NCI-H1694 treated with DMSO at 0.1 percent for 48 hours (cell line): ENCODE results near the gene ARMC9.
"Not testable (repeated sequence)": the region's sequence is repeated elsewhere in the genome, so short reads cannot be mapped to it uniquely, and the experiment has no call there.

Source experiments
- DNase-seq: peaks from one replicate; lab custom pipeline; 2025; lab: John Stamatoyannopoulos, UW

The ARMC9 gene

DNA sequence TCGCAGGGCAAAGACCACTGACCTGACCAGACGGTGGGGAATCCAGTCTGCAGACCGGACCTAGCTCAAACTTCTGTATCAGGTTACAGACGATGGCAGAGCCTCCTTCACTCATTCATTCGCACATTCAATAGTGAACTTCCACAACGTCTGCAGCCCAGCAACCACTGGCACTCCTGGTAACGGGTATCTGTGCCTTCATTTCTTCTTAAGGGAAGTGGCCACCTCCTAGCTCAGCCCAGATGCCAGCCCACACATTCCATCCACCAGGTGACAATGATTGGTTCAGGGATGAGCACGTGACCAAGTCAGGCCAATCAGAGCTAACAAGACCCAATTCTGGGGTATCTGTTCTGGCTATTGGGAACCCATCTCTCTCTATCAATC is 15.9 kb upstream of the ARMC9 start:
- no peak for DNase-seq

DNA sequence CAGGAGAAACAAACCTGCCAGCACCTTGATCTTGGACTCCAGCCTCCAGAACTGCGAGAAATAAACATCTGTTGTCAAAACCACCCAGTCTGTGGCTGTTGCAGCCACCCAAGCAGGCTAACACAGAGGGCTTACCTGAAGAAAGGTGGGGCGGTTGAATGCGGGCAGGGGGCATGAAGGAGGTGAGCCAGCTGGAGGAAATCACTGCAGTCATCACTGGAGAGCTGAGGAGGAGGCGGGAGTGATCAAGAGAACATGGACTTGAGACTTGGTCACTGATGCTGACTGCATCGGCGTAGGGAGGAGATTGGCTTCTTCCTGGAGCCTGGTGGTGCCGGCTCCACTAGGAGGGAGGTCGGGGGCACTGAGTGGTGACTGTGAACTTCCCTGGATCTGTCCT is 14.6 kb upstream of the ARMC9 start:
- no peak for DNase-seq

DNA sequence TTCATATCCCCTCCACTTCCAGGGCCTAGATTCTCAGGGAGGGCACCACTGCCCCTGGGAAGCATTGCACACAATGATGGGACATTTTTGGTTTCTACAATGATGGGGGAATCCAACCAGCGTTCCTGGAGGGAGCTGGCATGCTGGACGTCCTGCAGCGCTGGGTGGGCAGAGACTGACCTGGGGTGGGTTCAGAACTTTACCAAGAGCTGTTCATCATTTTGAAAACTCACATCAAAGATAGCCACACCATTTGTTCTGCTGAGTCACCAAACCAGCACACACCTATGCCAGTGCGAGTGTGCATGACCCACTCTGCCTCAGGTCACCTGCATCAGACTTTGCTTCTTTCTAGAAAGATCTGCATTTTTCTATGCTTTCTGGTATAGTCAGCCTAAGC is 14.1 kb upstream of the ARMC9 start:
- DNase-seq = no peak

DNA sequence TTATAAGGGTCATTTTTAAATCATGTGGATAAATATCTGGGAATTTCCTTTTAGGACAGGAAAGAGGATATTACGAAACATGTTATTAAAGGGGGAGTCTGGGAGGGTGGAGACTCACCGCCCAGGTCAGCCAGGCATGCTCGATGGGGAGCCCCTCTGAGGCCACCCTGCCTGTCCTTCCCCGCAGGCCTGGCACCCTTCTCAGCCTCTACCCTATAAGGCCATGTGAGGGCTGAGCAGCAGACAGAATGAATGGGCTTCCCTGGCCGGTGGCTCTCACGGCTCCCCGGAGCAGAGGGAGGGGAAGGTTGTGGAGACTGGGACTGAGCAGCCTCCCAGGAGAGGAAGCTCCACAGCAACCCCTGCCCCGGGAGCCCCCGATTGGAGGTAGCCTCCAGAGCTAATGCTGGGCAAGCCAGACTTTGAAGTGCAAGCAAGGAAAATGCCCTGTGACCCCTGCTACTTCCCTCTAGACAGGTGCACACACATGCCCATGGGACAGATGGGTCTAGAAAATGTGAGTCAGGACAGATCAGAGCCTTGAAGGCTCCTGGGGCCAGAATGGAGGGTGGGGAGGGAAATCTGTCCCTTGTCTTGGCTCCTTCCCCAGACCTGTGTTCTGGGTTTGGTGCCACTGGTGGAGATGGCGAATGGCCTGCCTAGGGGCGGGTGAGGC is 13.2 kb upstream of the ARMC9 start:
- no peak for DNase-seq

DNA sequence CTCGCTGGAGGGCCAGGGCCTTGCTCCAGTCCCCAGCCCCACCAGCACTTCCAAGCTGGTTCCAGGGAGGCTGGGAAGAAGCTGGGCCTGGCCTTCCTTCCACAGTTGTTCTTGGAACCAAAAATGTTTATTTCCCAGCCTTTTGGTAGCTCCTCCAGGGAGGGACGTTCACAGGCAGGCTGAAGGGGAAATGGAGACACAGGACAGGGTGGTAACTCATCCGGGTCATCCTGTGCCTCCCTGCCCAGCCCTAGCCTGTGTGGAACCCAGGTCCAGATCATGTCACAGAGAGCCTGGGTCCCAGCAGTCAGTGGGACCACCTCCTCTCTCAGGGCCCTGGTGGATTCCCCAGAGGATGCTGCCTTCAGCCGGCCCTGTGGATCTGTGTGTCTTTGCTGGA is 12.5 kb upstream of the ARMC9 start:
- DNase-seq = no peak

DNA sequence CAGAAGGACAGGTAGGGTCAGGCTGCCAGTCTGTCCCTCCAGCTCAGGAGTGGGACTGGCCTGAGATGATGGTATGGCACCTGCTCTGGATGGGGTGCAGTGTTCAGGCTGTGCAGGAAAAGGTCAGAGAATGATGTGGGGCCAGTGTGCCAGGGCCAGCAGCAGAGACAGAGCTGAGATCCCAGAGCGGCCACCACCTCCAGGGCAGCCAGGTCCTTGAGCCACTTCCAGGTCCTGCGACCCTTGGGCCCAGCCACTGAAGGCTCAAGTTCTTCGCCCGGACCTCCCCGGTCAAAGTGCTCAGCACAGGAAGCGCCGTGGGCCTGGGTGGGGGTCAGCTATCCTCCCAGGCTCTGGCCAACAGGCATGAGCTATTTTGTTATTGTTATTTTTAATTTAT is 12.1 kb upstream of the ARMC9 start:
- DNase-seq = no peak

DNA sequence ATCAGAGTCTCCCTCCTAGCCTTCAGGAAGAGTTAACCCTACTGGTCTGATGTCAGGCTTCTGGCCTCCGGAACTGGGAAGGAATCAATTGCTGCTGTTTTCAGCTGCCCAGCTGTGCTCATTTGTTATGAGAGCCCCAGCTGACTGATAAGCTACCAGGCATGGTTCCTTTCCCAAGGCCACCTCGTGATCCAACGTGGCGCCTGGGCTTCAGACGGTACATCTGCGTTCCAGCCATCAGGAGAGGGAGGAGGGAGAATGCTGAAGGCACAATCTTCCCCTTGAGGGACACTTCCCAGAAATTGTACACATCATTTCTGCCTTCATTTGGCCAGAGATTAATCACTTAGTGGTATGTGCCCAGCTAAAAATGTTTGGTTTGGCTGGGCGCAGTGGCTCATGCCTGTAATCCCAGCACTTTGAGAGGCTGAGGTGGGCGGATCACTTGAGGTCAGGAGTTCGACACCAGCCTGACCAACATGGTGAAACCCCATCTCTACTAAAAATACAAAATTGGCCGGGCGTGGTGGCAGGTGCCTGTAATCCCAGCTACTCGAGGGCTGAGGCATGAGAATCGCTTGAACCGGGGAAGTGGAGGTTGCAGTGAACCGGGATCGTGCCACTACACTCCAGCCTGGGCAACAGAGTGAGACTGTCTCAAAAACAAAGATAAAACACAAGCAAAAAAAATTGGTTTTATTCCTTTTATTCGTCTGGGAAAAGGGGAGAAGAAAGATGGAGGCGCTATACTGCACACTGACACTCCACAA is 10.5 kb upstream of the ARMC9 start:
- no peak for DNase-seq

DNA sequence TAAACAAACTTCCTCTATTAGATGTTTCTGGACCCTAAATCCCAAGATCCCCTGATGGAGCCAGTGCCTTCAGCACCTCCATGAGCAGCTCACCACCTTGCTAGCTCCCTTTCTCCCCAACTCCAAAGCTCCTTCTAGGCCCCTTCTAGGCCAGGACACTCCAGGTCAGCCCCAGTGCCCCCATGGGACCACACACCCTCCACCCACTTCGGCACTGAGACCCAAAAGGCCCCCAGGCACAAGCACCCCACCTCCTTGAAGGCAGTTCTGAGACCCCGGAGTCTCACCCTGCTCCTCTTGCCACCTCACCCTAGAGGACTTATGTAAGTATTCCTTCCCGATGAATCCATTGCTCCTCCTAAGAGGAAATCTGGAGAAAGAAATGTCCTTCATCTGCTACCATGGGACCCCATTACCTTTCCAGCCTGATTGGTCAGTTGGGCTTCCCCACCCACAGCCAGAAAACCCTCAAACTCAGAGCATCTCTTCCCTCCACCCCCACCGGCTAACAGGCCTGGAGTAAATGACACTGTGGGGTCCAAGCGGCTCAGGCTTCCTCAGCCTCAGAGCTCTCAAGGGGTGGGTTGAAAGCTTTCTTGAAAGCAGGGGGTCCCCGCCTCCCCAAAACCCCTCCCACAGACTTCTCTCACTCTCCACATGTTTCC is 9.8 kb upstream of the ARMC9 start:
- DNase-seq = no peak

DNA sequence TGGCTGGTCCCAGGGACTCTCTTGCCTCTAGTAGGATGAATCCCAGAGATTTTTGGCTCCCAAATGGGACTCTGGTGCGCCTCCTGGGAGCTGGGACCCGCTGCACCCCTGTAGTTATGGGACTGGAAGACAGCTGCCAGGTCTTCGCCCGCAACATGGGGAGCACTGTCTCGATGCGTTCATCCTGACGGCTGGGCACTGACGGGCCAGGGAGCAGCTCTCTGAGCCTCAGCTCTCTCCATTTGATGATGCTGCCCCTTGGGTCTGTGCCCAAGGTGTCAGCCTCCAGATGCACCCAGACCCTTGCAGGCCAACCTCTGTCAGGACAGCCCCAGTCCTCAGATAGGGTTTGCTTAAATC is 9.3 kb upstream of the ARMC9 start:
- no peak for DNase-seq

DNA sequence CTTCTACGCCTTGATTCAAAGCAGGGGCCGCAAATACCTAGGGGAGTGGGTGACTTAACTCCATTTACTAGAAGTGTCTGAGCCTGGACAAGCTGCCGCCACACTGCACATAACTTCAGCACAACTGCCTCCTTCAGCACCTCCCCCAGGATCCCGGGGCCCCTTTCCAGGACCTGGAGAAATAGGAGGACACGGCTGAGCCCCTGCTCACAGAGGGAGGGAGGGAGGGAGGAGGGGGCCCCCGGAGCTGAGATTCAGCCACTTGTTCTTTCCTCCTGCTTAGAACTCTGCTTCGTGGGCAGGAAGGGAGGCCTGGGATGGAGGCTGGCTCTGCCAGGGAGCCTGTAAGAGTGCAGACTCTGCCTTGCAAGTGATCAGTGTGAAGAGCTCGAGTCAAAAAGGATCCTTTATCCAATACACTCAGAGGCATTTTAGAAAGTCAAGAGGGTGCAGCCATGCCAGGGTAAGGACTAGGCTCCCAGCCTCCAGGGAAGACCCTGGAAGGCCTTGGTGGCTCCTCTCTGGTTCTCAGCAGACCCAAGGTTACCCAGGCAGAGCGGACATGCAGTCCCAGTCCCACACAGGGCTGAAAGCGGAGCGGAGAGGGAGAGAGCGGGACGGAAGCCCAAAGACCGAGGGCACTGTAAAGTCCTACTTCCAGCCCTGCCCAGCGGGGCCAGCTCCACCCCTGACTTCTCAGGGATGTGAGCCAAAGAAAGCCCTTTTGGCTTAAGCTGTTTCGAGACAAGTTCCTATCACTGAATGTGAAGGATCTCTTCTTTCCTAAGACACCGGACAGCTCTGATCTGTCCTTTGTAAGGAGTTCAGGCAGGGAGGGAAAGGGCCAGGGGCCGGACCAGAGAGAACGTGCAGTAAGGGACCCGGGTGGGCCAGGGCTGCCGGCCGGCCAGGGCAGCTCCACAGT is 8.6 kb upstream of the ARMC9 start:
- no peak for DNase-seq

DNA sequence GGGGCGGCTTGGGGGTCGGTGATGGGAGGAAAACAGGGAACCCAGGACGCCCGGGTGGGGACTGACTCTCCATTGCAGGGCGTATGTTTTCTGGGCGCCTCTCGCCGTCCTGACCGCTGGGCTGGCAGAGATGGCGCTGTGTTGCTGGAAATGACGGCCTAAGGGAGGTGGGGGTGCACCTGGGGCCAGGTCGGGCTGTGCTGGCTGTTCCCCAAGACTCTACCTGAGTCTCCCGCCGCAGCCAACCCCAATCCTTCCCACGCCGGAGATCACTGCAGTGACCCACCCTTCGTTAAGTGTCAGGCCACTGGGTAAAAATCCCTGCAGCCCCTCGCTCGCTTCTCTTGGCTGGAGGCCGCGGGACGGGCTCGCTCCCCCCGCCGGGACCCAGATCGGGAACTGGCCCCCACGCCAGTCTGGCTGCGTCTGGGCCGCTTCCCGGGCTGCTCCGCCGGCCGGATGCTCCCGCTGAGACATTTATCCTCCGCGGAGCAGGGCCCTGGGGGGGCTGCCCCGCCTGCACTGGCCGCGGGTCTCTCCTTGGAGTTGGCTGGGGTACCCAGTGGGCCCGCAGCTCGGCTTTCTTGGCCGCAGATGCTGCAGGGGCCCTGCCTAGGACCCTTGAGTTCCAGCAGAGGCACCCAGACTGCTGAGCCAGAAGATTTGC is 7.8 kb upstream of the ARMC9 start:
- no peak for DNase-seq

DNA sequence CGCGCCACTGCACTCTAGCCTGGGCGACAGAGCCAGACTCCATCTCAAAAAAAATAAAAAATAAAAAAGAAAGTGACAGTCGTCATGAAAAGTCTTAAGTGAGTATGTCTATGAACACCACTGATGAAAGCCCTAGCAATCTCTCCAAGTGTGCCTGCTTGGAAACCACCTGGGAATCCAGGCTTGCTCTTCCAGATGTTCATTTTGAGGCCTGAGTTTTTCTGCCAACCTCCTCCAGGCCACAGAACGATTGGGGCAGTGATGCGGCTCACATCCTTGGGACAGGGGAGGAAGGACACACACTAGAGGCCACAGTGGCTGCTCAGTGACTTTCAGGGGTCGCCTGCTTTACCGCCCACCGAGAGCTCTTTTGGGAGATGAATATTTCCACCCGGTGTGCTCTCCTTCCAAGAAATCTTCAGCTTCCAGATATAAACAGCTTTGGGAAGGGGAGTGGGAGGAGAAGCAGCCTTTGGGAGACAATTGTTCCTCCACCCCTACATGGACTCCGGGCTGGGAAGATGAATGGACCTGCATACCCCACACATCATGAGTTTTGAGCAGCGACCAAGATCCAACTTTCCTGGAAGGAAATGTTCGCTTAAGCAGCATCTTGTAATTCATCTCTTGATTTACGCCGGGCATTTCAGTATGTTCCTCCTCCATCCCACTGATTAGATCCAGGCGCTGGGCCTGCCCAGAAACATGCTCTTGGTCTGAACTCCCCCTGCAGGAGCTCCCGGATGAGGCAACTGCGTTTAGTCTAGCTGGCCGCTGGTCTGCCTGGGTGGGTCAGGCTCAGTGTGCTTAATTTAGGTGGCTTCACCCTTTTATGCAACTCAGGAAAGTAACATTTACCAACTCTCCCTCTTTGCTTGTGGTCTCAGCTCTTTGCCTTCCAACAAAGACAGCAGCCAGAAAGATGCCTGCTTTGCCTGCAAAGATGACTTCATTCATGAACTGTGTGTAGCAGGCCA is 6.2 kb upstream of the ARMC9 start:
- DNase-seq = no peak

DNA sequence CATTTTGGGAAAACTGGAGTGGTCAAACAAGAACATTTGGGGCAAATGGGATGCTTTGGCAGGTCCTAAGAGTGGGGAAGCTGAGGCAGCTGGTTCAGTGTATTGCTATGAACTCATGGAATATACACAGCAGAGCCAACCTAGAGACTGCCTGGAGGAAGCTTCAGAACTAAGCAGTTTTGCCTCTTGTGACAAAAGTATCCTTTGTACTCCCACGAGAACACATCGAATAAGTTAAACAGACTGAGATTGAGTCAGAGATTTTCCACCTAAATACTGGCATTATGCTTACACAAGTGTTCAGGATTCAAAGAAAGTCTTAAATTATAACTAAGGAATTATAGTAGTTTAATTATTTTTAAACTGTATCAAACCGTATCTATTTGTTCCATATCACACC is 5.2 kb upstream of the ARMC9 start:
- no peak for DNase-seq

DNA sequence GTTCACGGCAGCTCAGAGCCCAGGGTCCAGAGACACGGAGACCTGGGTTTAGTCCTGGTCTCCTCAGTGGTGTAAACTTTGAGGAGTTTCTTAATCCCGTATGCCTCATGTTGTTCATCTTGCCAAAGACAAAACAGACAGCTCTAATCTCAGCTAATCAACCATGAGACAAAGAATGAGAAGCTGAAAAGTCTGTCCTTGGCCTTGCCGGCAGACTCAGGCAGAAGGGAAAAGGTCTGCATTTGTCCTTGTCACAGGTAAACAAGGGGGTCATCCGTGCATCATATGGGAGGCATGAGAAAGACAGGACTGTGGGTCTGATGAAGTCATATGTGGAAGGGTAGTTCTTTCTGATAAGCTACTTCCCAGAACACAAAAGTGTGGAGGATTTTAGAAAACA is 1.8 kb upstream of the ARMC9 start:
- DNase-seq = no peak

DNA sequence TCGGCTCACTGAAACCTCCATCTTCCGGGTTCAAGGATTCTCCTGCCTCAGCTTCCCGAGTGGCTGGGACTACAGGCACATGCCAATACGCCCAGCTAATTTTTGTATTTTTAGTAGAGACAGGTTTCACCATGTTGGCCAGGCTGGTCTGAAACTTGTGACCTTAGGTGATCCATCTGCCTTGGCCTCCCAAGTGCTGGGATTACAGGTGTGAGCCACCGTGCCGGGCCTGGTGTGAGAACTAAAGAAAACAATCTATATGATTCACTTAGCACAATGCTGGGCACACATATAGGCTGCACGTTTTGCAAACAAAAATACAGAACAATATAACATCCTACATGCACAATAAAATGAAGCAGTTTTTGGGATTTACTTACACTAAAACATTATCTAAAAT is 1.2 kb upstream of the ARMC9 start:
- not testable (repeated sequence) for DNase-seq

DNA sequence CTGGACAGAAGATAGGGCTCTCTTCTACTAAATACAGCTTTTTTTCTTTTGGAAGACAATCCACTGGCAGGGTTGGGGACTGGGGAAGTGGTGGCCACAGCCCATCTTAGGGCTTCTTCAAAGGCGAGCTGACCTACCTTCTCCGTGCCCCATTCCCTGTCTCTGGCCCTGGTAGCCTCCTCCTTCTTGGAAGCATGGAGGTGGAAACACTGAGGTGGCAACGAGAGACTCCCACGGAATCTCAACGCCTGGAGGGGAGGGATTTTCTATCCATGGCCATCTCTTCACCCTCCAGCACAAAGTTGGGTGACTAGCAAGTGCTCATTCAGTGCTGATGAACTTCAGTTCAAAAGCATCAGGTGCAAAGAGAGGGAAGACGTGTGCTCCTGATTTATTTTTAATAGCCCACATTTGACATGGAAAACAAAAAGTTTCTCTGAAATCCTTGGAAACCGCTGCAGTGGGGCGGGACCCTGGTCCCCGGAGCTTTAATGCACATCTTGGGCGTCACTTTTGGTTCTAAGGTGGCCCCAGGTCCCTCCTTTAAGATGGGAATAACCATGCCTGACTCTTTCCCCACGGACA is 633 bp upstream of the ARMC9 start:
- no peak for DNase-seq

DNA sequence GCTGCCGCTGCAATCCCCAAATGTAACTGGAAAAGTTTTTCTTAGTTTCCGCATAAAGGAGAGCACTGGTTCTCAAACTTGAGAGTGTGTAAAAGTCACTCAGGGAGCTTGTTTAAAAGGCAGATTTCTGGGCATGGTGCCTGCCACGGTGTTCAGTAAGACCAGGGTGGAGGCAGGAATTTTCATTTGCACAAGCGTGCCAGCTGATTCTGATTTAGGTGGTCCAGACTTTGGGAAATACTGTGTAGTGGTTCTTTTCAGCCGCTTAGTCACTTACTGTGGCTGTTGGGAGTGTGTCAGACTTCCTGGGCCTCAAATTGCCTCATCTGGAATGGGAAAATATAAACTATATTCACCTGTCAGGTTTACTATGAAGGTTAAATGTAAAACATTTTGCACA is 788 bp downstream of the ARMC9 start:
- no peak for DNase-seq

DNA sequence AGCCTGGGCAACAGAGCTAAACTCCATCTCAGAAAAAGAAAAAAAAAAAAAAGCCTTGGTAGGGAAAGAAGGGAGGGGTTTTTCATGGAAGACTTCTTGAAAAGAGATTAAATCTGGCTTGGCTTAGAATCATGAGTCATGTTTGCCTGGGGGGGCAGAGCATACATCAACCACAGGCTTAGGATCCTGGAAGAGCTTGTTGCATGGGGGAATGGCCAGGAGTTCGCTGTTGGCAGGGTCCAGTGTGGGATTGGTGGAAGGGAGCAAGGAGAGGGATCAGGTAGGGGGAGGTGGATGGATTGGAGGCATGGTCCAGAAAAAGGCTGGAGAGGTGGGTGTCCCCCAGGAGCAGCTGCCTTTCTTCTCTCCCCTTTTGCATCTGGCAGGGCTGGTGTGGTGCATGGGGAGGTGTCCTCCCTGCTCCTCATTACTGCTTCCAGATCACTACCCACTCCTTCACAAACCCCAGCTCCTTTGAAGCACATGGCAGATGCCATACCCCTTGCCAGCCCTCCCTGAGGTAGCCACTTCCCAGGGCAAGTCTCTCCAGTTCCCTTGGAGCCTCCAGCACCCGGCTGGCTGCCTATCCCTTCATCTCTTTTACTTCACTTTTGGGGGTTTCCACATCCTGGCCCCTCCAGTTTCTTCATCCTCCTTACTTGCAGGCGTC is 2.5 kb downstream of the ARMC9 start:
- no peak for DNase-seq

DNA sequence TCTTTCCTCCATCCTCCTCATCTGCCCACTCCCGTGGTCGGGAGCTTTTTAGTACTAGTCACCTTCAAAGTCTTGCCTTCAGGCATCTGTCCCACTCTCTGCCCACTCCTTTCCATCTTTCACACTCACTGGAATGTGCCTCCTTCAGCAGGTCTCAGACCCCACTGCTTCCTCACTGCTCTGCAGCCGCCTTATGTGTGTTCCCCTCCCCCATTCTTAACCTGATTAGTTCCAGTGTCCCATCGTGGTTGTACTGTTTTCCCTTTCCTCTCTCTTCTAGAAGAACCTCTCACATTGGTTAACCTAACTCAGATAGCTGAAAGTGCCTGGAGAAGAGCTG is 3.0 kb downstream of the ARMC9 start:
- DNase-seq = no peak

DNA sequence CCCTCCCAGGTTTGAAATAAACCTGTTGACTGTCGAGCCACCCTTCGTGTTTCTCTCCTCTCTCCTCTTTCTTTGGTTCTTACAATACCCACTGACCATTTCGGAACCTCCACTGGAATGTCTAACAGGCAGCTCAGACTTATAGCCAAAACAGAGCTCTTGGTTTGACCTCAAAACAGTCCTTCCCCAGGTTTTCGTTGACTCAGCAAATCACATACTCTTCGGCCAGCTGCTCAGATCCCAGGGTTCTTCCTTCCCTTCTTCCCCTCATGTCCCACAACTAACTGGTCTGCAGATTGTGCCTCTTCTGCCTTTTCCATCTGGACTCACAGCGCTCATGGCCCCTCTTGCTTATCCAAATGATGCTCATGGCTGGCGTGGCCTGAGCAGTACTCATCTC is 4.7 kb downstream of the ARMC9 start:
- DNase-seq = no peak
